H9 (cell line): ENCODE data around the gene SPTBN5. TPM values are rescaled to one million over a fixed set of nuclear protein-coding genes. Genes with fewer than 3 reads are reported as not detected.

Source experiments
- DNase-seq: peaks from one replicate; pipeline ENCODE4 v3.0.0-alpha.2; 2017
- H2AFZ ChIP-seq: one replicate; pipeline ENCODE4 v1.6.1; 2013; ENCODE audit warnings: mild to moderate bottlenecking, low read length, control low read depth, moderate library complexity
- H2AK5ac ChIP-seq: 2 replicates; pipeline ENCODE4 v1.6.1; 2013; ENCODE audit warnings: low read length, control low read depth, mixed read lengths; ENCODE audit not compliant: insufficient read length
- H2BK120ac ChIP-seq: one replicate; pipeline ENCODE4 v1.6.1; 2013; ENCODE audit warnings: low read depth, mild to moderate bottlenecking, low read length, control low read depth, inconsistent platforms; ENCODE audit not compliant: poor library complexity, severe bottlenecking
- H2BK12ac ChIP-seq: 2 replicates; pipeline ENCODE4 v1.6.1; 2013; ENCODE audit warnings: low read length, control low read depth, mixed read lengths, low read depth; ENCODE audit not compliant: insufficient read length
- H2BK15ac ChIP-seq: 2 replicates; pipeline ENCODE4 v1.6.1; 2013; ENCODE audit warnings: low read depth, low read length, control low read depth
- H2BK20ac ChIP-seq: one replicate; pipeline ENCODE4 v1.6.1; 2013; ENCODE audit warnings: low read depth, mild to moderate bottlenecking, low read length, control low read depth, inconsistent platforms; ENCODE audit not compliant: poor library complexity, severe bottlenecking
- H2BK5ac ChIP-seq: 2 replicates; pipeline ENCODE4 v1.6.1; 2013; ENCODE audit warnings: low read length, control low read depth, mixed read lengths; ENCODE audit not compliant: insufficient read length
- H3K14ac ChIP-seq: 2 replicates; pipeline ENCODE4 v1.6.1; 2013; ENCODE audit warnings: low read length, control low read depth; ENCODE audit not compliant: insufficient read depth
- H3K18ac ChIP-seq: 2 replicates; pipeline ENCODE4 v1.6.1; 2013; ENCODE audit warnings: low read depth, mild to moderate bottlenecking, mixed read lengths, low read length, control low read depth; ENCODE audit not compliant: insufficient read length
- H3K23ac ChIP-seq: 2 replicates; pipeline ENCODE4 v1.6.1; 2013; ENCODE audit warnings: low read length, control low read depth, mixed read lengths, low read depth; ENCODE audit not compliant: insufficient read length
- H3K23me2 ChIP-seq: 2 replicates; pipeline ENCODE4 v1.6.1; 2013; ENCODE audit warnings: low read depth, mild to moderate bottlenecking, mixed read lengths, low read length, control low read depth; ENCODE audit not compliant: insufficient read length, poor library complexity, severe bottlenecking
- H3K27ac ChIP-seq: 2 replicates; pipeline ENCODE4 v1.5.1; 2013; ENCODE audit warnings: low read length, control low read depth, mixed read lengths, low read depth; ENCODE audit not compliant: insufficient read length
- H3K27me3 ChIP-seq: 2 replicates; pipeline ENCODE4 v1.6.1; 2013; ENCODE audit warnings: low read length, control low read depth, inconsistent platforms; ENCODE audit not compliant: insufficient read depth
- H3K4ac ChIP-seq: 2 replicates; pipeline ENCODE4 v1.6.1; 2013; ENCODE audit warnings: low read depth, mild to moderate bottlenecking, control low read depth, inconsistent platforms, low read length, moderate library complexity
- H3K4me1 ChIP-seq: 2 replicates; pipeline ENCODE4 v1.6.1; 2013; ENCODE audit warnings: low read length, control low read depth, inconsistent platforms; ENCODE audit not compliant: insufficient read depth
- H3K4me2 ChIP-seq: 2 replicates; pipeline ENCODE4 v1.6.1; 2013; ENCODE audit warnings: low read length, control low read depth, mixed read lengths; ENCODE audit not compliant: insufficient read length, insufficient read depth
- H3K56ac ChIP-seq: 2 replicates; pipeline ENCODE4 v1.6.1; 2013; ENCODE audit warnings: low read depth, mild to moderate bottlenecking, mixed read lengths, low read length, control low read depth; ENCODE audit not compliant: insufficient read length
- H3K79me1 ChIP-seq: 2 replicates; pipeline ENCODE4 v1.6.1; 2013; ENCODE audit warnings: low read depth, mild to moderate bottlenecking, moderate library complexity, low read length, control low read depth, inconsistent platforms; ENCODE audit not compliant: insufficient read depth, poor library complexity, severe bottlenecking
- H3K79me2 ChIP-seq: 2 replicates; pipeline ENCODE4 v1.6.1; 2013; ENCODE audit warnings: low read length, control low read depth, inconsistent platforms; ENCODE audit not compliant: insufficient read depth
- H3K9ac ChIP-seq: 2 replicates; pipeline ENCODE4 v1.6.1; 2013; ENCODE audit warnings: low read length, control low read depth, mixed read lengths; ENCODE audit not compliant: insufficient read length; ENCODE audit errors: extremely low read depth
- H3K9me3 ChIP-seq: one replicate; pipeline ENCODE4 v1.6.1; 2013; ENCODE audit warnings: low read depth, low read length, inconsistent platforms; ENCODE audit not compliant: control insufficient read depth
- H3T11ph ChIP-seq: one replicate; pipeline ENCODE4 v1.6.1; 2013; ENCODE audit warnings: mild to moderate bottlenecking, low read length, control low read depth, inconsistent platforms
- H4K20me1 ChIP-seq: one replicate; pipeline ENCODE4 v1.6.1; 2013; ENCODE audit not compliant: control insufficient read depth, insufficient read length, insufficient read depth
- H4K5ac ChIP-seq: 2 replicates; pipeline ENCODE4 v1.6.1; 2013; ENCODE audit warnings: low read depth, mild to moderate bottlenecking, mixed read lengths, low read length, control low read depth; ENCODE audit not compliant: insufficient read length
- H4K8ac ChIP-seq: replicated peaks from 2 replicates; pipeline ENCODE4 v1.6.1; 2013; ENCODE audit warnings: low read length, control low read depth, mixed read lengths, low read depth; ENCODE audit not compliant: insufficient read length
- H4K91ac ChIP-seq: 2 replicates; pipeline ENCODE4 v1.6.1; 2013; ENCODE audit warnings: low read depth, mild to moderate bottlenecking, moderate library complexity, mixed read lengths, low read length, control low read depth; ENCODE audit not compliant: insufficient read length
- H3K27ac Mint-ChIP-seq, 3 experiments: 2 replicates in 2 of 3; 3 replicates in 1 of 3; pipeline ENCODE4 v1.8.0; 2020 to 2021; ENCODE audit warnings: mixed read lengths in 3 of 3, mild to moderate bottlenecking in 1 of 3, moderate library complexity in 1 of 3
- H3K27me3 Mint-ChIP-seq: 2 replicates; pipeline ENCODE4 v1.8.0; 2021; ENCODE audit warnings: low read depth, mild to moderate bottlenecking, moderate library complexity, mixed read lengths
- H3K36me3 Mint-ChIP-seq, 3 experiments: 2 replicates in 2 of 3; 3 replicates in 1 of 3; pipeline ENCODE4 v1.8.0; 2020 to 2021; ENCODE audit warnings: low read depth in 3 of 3, mixed read lengths in 3 of 3; ENCODE audit not compliant: insufficient read depth in 1 of 3
- H3K4me1 Mint-ChIP-seq, 2 experiments: 2 replicates each; pipeline ENCODE4 v1.8.0; 2020; ENCODE audit warnings: mixed read lengths in 2 of 2
- H3K4me3 Mint-ChIP-seq, 2 experiments: 2 replicates in 1 of 2; 3 replicates in 1 of 2; pipeline ENCODE4 v1.8.0; 2020 to 2021; ENCODE audit warnings: mild to moderate bottlenecking in 2 of 2, mixed read lengths in 2 of 2, moderate library complexity in 1 of 2
- H3K9me3 Mint-ChIP-seq, 2 experiments: 2 replicates in 1 of 2; 3 replicates in 1 of 2; pipeline ENCODE4 v1.8.0; 2020; ENCODE audit warnings: mild to moderate bottlenecking in 2 of 2, mixed read lengths in 2 of 2, moderate library complexity in 1 of 2
- CTCF ChIP-seq: fragments of 200-600 bp; sonication (generic); conservative IDR thresholded peaks from 3 replicates; pipeline ENCODE4 v1.8.0; 2021; ENCODE audit warnings: antibody characterized with exemption, mild to moderate bottlenecking
- WGBS: extraction: QIAGEN DNeasy Blood & Tissue Kit; methylation state at CpG from one replicate; pipeline ENCODE4 v1.1.7; 2013; ENCODE audit warnings: missing lambda C conversion rate, low lambda C conversion rate, mixed read lengths; ENCODE audit not compliant: insufficient read length; ENCODE audit errors: extremely low coverage; 5-methylcytosine and 5-hydroxymethylcytosine counted together
- total RNA-seq: library from RNA; stranded (reverse); gene quantifications from 2 replicates; pipeline ENCODE4 v1.2.1, GENCODE V29; 2021

Gene SPTBN5
- total RNA-seq, 1 experiment from 2014 or later: 0.90 TPM

DNA sequence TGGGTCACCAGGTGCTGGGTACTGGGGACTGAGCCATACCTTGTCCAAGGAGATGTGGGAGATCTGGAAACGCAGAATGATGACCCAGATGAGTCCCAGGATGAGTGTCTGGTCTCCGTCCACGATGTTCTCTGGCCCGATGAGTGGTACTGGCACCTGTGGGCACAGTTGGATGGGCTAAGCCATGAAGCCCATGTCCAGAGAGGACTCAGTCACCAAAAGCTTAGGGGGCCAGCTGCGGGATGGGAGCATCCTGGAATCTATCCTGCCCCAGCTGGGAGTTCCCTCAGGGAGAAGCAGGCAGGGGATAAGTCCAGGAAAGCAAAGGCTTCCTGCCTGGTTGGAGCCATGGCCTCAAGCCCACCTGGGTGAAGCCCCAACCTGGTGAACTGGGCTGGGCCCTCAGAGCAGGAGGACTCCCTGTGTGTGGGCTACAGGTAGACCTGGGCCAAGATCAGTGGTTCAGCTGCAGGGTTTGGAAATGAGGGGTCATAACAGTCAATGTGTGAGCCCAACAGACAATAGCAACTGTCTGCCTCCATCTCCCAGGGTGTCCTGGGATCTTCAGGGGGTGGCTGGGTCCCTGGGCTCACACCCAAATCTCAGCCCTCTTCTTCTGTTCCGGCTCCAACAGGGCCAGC, 3.7 kb downstream of the SPTBN5 start:
- Histone ChIP-seq H3K9ac (no peak overlapping the region), H3K23ac (no peak overlapping the region), H2AK5ac (no peak overlapping the region), H3K4ac (no peak overlapping the region), H3K27ac (no peak overlapping the region), H3K23me2 (no peaks in the 10 kb centered on the region), H2BK120ac (no peak overlapping the region), H3K27me3 (no peaks in the 10 kb centered on the region), H2AFZ (no peak overlapping the region), H4K5ac (no peak overlapping the region), H4K20me1 (no peaks in the 10 kb centered on the region), H3K4me2 (no peak overlapping the region), H2BK15ac (no peak overlapping the region), H3K4me1 (no peaks in the 10 kb centered on the region), H3T11ph (no peak overlapping the region), H4K91ac (no peak overlapping the region), H2BK5ac (no peak overlapping the region), H3K14ac (no peak overlapping the region; the same call in 1 of the 2 replicates), H3K9me3 (no peaks in the 10 kb centered on the region), H2BK12ac (no peak overlapping the region), H2BK20ac (no peak overlapping the region), H3K79me1 (no peaks in the 10 kb centered on the region), H3K18ac (no peak overlapping the region), H3K56ac (no peak overlapping the region), H3K79me2 (no peaks in the 10 kb centered on the region), H4K8ac (no peak overlapping the region)
- DNase-seq: no peak
- Mint-ChIP-seq H3K9me3 (no peaks in the 10 kb centered on the region; a peak in 1 of 5 replicates), H3K27me3 (peaks cover 1% of the 10 kb centered on the region; the same call in 1 of the 2 replicates), H3K4me1 (peaks cover 11 to 14% of the 10 kb centered on the region in 2 experiments), H3K4me3 (no peak overlapping the region), H3K27ac (no peak overlapping the region), H3K36me3 (no peaks in the 10 kb centered on the region; a peak in 1 of 7 replicates)
- TF ChIP-seq CTCF: no peak
- no CpG with 5 or more reads among the region's 6 CpGs for WGBS
